Measurements from ENCODE around the gene GGA3. TPM values are rescaled to one million over a fixed set of nuclear protein-coding genes. Genes with fewer than 3 reads are reported as not detected.

Gene GGA3
- total RNA-seq, 1 donor from 2014 or later, result 116 TPM

GRCh38 chr17:75270218-75270965 lies 9.0 kb upstream of the GGA3 start:
- ChIA-PET POLR2A (interaction anchor here (0.6 to 7.4 kb wide), 37 partner anchors 9 to 637 kb away, joined by 3 to 110 read pairs (median 6); partner anchors contain the start of genes GGA3, GRB2, MRPS7 and NUP85), CTCF (interaction anchor here (0.6 to 3.3 kb wide), 31 partner anchors 9 to 483 kb away, joined by 3 to 38 read pairs (median 3); partner anchors contain the start of genes ARMC7, GGA3, MRPS7 and NUP85)
- intact Hi-C loops (cut with micrococcal nuclease), result loop anchor here (1.0 to 5.0 kb wide), 5 partner anchors 9 to 318 kb away; partner anchors contain the start of genes CASKIN2, GGA3, MRPS7 and TSEN54
- Mint-ChIP-seq H3K36me3 (ENCODE audit: low read depth) (peaks cover 47% of the 10 kb centered on the region), H3K27me3 (no peaks in the 10 kb centered on the region), H3K27ac (peak overlapping the region; percentile 79), H3K9me3 (no peaks in the 10 kb centered on the region), H3K4me1 (peaks cover 20% of the 10 kb centered on the region), H3K4me3 (peak overlapping the region; percentile 86)
- TF ChIP-seq CTCF (IDR thresholded peaks at IDR 0.05), result no peak
- DNase-seq (no peak), ATAC-seq (ENCODE audit: low read depth) (peak; percentile 49)

- no peak for TF ChIP-seq CTCF (IDR thresholded peaks at IDR 0.05)
- H3K4me3 Mint-ChIP-seq, result peak overlapping the region; percentile 86
- CTCF ChIA-PET, result interaction anchor here (0.6 to 3.3 kb wide), 9 partner anchors 20 to 483 kb away, joined by 3 to 38 read pairs (median 5); partner anchors contain the start of genes SLC25A19 and TSEN54
- POLR2A ChIA-PET, result interaction anchor here (0.6 to 7.4 kb wide), 23 partner anchors 8 to 496 kb away, joined by 3 to 110 read pairs (median 11); partner anchors contain the start of genes GGA3, GRB2, MRPS7 and SLC25A19
- H3K27ac Mint-ChIP-seq, result peak overlapping the region; percentile 79
- no peaks in the 10 kb centered on the region for H3K9me3 Mint-ChIP-seq
- H3K4me1 Mint-ChIP-seq, result peaks cover 20% of the 10 kb centered on the region
- intact Hi-C loops (cut with micrococcal nuclease), result loop anchor here (1.0 to 10.0 kb wide), 6 partner anchors 9 to 319 kb away; partner anchors contain the start of genes CASKIN2, GGA3, MRPS7 and TSEN54
- no peaks in the 10 kb centered on the region for H3K27me3 Mint-ChIP-seq
- peaks cover 45% of the 10 kb centered on the region for H3K36me3 Mint-ChIP-seq (ENCODE audit: low read depth)
- DNase-seq (peak; percentile 24), ATAC-seq (ENCODE audit: low read depth) (no peak)
Measured at GRCh38 chr17:75269844-75270217, 8.4 kb upstream of the GGA3 start.

GRCh38 chr17:75267411-75268232 lies 6.2 kb upstream of the GGA3 start:
- no peak for DNase-seq
- ChIA-PET POLR2A (interaction anchor here (0.5 to 1.5 kb wide), 2 partner anchors 23 to 98 kb away, joined by 3 read pairs; no protein-coding TSS in a partner anchor), CTCF (interaction anchor here (1.2 kb wide), 1 partner anchor 154 kb away, joined by 4 read pairs; no protein-coding TSS in a partner anchor)
- H3K27me3 Mint-ChIP-seq, result no peaks in the 10 kb centered on the region
- peaks cover 42% of the 10 kb centered on the region for H3K36me3 Mint-ChIP-seq (ENCODE audit: low read depth)
- intact Hi-C loops (cut with micrococcal nuclease), result loop anchor here (10.0 kb wide), 1 partner anchor 153 kb away; no protein-coding TSS in a partner anchor
- ATAC-seq (ENCODE audit: low read depth), result no peak
- H3K4me3 Mint-ChIP-seq, result no peak overlapping the region
- H3K27ac Mint-ChIP-seq, result no peak overlapping the region
- TF ChIP-seq CTCF (IDR thresholded peaks at IDR 0.05), result no peak
- peaks cover 24% of the 10 kb centered on the region for H3K4me1 Mint-ChIP-seq
- no peaks in the 10 kb centered on the region for H3K9me3 Mint-ChIP-seq

- intact Hi-C loops (cut with micrococcal nuclease), result loop anchor here (10.0 kb wide), 1 partner anchor 152 kb away; no protein-coding TSS in a partner anchor
- no peaks in the 10 kb centered on the region for H3K9me3 Mint-ChIP-seq
- no peak for TF ChIP-seq CTCF (IDR thresholded peaks at IDR 0.05)
- H3K4me1 Mint-ChIP-seq, result peaks cover 25% of the 10 kb centered on the region
- DNase-seq, result no peak
- no peak for ATAC-seq (ENCODE audit: low read depth)
- CTCF ChIA-PET, result interaction anchor here (1.2 kb wide), 1 partner anchor 153 kb away, joined by 4 read pairs; no protein-coding TSS in a partner anchor
- H3K4me3 Mint-ChIP-seq, result no peak overlapping the region
- no peak overlapping the region for H3K27ac Mint-ChIP-seq
- no peaks in the 10 kb centered on the region for H3K27me3 Mint-ChIP-seq
- H3K36me3 Mint-ChIP-seq (ENCODE audit: low read depth), result peaks cover 45% of the 10 kb centered on the region
- POLR2A ChIA-PET, result no interaction called here
Measured at GRCh38 chr17:75267153-75267410, 5.7 kb upstream of the GGA3 start.

Measured in activated B cell treated with CpG ODN at 0.5 μM for 24 hours (primary cell).